ENCODE measurements around the gene AUTS2.
"Not testable (repeated sequence)": the region's sequence is repeated elsewhere in the genome, so short reads cannot be mapped to it uniquely, and the experiment has no call there.

The AUTS2 gene

DNA sequence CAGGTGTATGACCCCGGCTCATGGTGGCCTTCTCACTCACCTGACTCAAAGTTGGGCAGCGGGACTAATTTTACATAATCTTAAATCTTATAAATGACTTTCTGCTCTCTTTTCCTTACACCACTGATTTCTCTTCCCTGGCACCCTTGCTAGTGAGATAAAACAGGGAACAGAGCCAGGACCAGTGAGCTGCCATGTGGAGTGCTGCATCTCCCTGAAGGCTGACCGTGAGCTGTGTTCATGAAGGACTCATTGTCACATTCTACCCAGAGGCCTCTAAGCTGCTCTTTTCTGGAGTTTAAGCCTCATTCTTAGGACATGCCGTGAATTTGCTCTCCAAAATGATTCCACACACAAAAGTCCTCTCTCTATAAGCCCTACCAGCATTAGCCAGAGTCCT lies 762.3 kb downstream of the AUTS2 start (continued):
- no peak for TF ChIP-seq ZNF132 (tag by site-specific recombination; IDR thresholded peaks at IDR 0.05; ENCODE audit: borderline replicate concordance)
- TF ChIP-seq KLF16 (tag by site-specific recombination; IDR thresholded peaks at IDR 0.05), result no peak
- no peak for TF ChIP-seq ZNF341 (tag by site-specific recombination; IDR thresholded peaks at IDR 0.05; ENCODE audit: low read depth)
- no peak for TF ChIP-seq ZNF221 (tag by site-specific recombination; IDR thresholded peaks at IDR 0.05; ENCODE audit: borderline replicate concordance)

DNA sequence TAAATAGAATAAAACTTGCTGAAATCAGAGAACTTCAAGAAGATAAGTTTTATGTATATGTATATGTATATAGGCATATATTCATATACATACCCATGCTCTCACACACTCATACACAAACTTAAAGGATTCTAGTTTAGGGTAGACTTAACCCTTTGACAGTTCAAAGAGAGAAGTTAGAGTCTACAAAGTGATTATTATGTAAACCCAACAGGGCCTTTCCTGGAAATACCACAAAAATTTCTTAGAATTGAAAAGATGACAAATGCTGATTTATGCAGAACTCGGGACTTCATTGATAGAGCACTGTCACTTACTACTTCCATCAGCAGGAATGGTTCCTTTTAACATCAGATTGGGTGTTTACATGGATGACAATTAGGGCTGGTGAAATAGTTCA lies 763.5 kb downstream of the AUTS2 start:
- H3K36me3 ChIP-seq (ENCODE audit: control insufficient read depth in 2 of 2, insufficient read depth in 1 of 2, low read length in 2 of 2), result no peaks in the 10 kb centered on the region
- POLR2A ChIA-PET, result no interaction called here
- CTCF ChIA-PET, result no interaction called here
- TF ChIP-seq HOXC10 (CRISPR knock-in tag; IDR thresholded peaks at IDR 0.05) (no peak), ZNF677 (tag by site-specific recombination; IDR thresholded peaks at IDR 0.05) (no peak), ZNF175 (tag by site-specific recombination; IDR thresholded peaks at IDR 0.05) (no peak), REPIN1 (tag by site-specific recombination; IDR thresholded peaks at IDR 0.05; ENCODE audit: low read depth) (no peak), ZBTB21 (tag by site-specific recombination; IDR thresholded peaks at IDR 0.05) (no peak), ZNF366 (tag by site-specific recombination; conservative IDR thresholded peaks at IDR 0.05) (no peak), ZNF510 (tag by site-specific recombination; IDR thresholded peaks at IDR 0.05; ENCODE audit: insufficient replicate concordance) (no peak), REST (tag by site-specific recombination; IDR thresholded peaks at IDR 0.05) (no peak), ZNF707 (tag by site-specific recombination; IDR thresholded peaks at IDR 0.05) (no peak), HOXA7 (CRISPR knock-in tag; IDR thresholded peaks at IDR 0.05; ENCODE audit: borderline replicate concordance) (no peak)
- TF ChIP-seq, protein P1, sequence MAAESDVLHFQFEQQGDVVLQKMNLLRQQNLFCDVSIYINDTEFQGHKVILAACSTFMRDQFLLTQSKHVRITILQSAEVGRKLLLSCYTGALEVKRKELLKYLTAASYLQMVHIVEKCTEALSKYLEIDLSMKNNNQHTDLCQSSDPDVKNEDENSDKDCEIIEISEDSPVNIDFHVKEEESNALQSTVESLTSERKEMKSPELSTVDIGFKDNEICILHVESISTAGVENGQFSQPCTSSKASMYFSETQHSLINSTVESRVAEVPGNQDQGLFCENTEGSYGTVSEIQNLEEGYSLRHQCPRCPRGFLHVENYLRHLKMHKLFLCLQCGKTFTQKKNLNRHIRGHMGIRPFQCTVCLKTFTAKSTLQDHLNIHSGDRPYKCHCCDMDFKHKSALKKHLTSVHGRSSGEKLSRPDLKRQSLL (tag by site-specific recombination; IDR thresholded peaks at IDR 0.05), result no peak
- H3K4me1 ChIP-seq (ENCODE audit: control insufficient read depth, insufficient read depth, low read length), result peaks cover 6% of the 10 kb centered on the region
- no peak overlapping the region for H3K4me3 ChIP-seq (ENCODE audit: low read depth, low read length)
- no peaks in the 10 kb centered on the region for H3K9me3 ChIP-seq (ENCODE audit: control insufficient read depth, insufficient read depth, low read depth, low read length)
- no peak overlapping the region for H3K27ac ChIP-seq (ENCODE audit: extremely low read depth, low read depth, low read length)

DNA sequence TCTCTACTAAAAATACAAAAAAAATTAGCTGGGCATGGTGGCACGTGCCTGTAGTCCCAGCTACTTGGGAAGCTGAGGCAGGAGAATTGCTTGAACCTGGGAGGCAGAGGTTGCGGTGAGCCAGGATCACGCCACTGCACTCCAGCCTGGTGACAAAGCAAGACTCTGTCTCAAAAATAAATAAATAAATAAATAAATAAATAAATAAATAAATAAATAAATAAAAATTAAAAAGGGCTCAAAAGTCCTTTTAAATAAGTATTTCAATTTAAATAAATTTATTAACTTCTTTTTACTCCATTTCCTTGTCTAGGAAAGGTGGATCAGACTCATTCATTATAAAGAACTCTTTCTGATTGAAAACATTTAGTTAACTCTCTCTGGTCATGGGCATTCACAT lies 766.1 kb downstream of the AUTS2 start:
- H3K4me3 ChIP-seq (ENCODE audit: low read depth, low read length); CTCF ChIA-PET; POLR2A ChIA-PET; H3K9me3 ChIP-seq (ENCODE audit: control insufficient read depth, insufficient read depth, low read depth, low read length); H3K27ac ChIP-seq (ENCODE audit: extremely low read depth, low read depth, low read length); H3K36me3 ChIP-seq (ENCODE audit: control insufficient read depth in 2 of 2, insufficient read depth in 1 of 2, low read length in 2 of 2); H3K4me1 ChIP-seq (ENCODE audit: control insufficient read depth, insufficient read depth, low read length): not testable (repeated sequence)
- TF ChIP-seq ZNF510 (tag by site-specific recombination; IDR thresholded peaks at IDR 0.05; ENCODE audit: insufficient replicate concordance), result peak; percentile 50
- TF ChIP-seq ZNF266 (tag by site-specific recombination; IDR thresholded peaks at IDR 0.05; ENCODE audit: low read depth), result 0 out of 2 replicates have a peak, but pooled peaks have one; percentile 28
- TF ChIP-seq ZNF341 (tag by site-specific recombination; IDR thresholded peaks at IDR 0.05; ENCODE audit: low read depth), result 0 out of 2 replicates have a peak, but pooled peaks have one; percentile 16
- TF ChIP-seq ZBTB8A (tag by site-specific recombination; IDR thresholded peaks at IDR 0.05), result peak; percentile 70
- TF ChIP-seq ZNF558 (tag by site-specific recombination; IDR thresholded peaks at IDR 0.05), result 0 out of 2 replicates have a peak, but pooled peaks have one; percentile 64
- TF ChIP-seq ZBTB1 (tag by site-specific recombination; IDR thresholded peaks at IDR 0.05), result peak; percentile 27; the same call in 1 of the 2 replicates
- peak; percentile 38; the same call in 1 of the 2 replicates for TF ChIP-seq ZXDB (tag by site-specific recombination; IDR thresholded peaks at IDR 0.05)
- TF ChIP-seq ZNF629 (tag by site-specific recombination; IDR thresholded peaks at IDR 0.05), result 0 out of 2 replicates have a peak, but pooled peaks have one; percentile 20
- peak; percentile 56 for TF ChIP-seq ZNF623 (tag by site-specific recombination; IDR thresholded peaks at IDR 0.05)
- TF ChIP-seq ZBTB11 (tag by site-specific recombination; conservative IDR thresholded peaks at IDR 0.05; ENCODE audit: low read depth), result peak; percentile 81
- TF ChIP-seq ZNF426 (tag by site-specific recombination; IDR thresholded peaks at IDR 0.05), result peak; percentile 79
- TF ChIP-seq ZNF140 (tag by site-specific recombination; IDR thresholded peaks at IDR 0.05), result peak; percentile 61; the same call in 1 of the 2 replicates
- TF ChIP-seq ZNF202 (tag by site-specific recombination; IDR thresholded peaks at IDR 0.05; ENCODE audit: borderline replicate concordance), result 0 out of 2 replicates have a peak, but pooled peaks have one; percentile 28
